GM12892 (cell line): ENCODE data around the gene MADCAM1.

ENCODE experiments used
- POLR2A ChIP-seq: IDR thresholded peaks from 2 replicates; pipeline ENCODE4 v1.6.1; 2011; ENCODE audit warnings: low read depth, low read length, control low read depth
- POLR2AphosphoS5 ChIP-seq: IDR thresholded peaks from 2 replicates; pipeline ENCODE4 v1.6.1; 2011; ENCODE audit warnings: low read depth, low read length, control low read depth
- TAF1 ChIP-seq: IDR thresholded peaks from 2 replicates; pipeline ENCODE4 v1.6.1; 2011; ENCODE audit warnings: low read depth, mild to moderate bottlenecking, control low read depth, low read length, borderline replicate concordance

DNA sequence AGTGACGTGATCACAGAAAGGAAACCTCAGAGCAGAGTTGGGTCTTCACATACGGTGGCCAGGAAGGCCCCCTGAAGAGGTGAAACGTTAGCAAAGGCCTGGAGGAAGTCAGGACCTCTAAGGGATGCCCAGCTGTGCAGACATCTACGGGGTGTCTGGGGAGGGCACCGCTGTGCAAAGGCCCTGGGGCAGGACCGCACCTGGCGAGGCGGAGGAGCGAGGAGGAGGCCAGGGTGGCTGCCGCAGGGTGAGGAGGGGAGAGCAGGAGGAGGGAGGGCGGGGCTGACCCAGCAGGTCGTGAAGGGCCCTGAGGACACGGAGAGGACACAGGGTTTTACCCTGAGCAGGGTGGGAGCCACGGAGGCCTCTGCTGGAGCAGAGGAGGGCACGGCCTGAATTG lies 11.8 kb upstream of the MADCAM1 start:
- no peak for TF ChIP-seq POLR2AphosphoS5
- TF ChIP-seq POLR2A, result no peak
- TF ChIP-seq TAF1, result no peak
